Measurements from ENCODE around the gene MBD3L3. TPM values are rescaled to one million over a fixed set of nuclear protein-coding genes. Genes with fewer than 3 reads are reported as not detected.

The MBD3L3 gene
- total RNA-seq, 8 experiments from 2014 or later = 0.58 to 1.1 (median 0.87) TPM; not detected in 5

Other genes starting within 250 kb of the MBD3L3 start
- not detected for gene ADGRE1, start 171.1 kb downstream of the MBD3L3 start, total RNA-seq
- gene MBD3L2B, start 37.2 kb downstream of the MBD3L3 start, total RNA-seq = not detected
- gene MBD3L5, start 28.1 kb downstream of the MBD3L3 start, total RNA-seq = not detected
- under 1 TPM in 1 of 8 experiments, not detected in 7; 0.71 TPM for gene MBD3L4, start 18.5 kb downstream of the MBD3L3 start, total RNA-seq
- gene MBD3L2, start 9.4 kb downstream of the MBD3L3 start, total RNA-seq = under 1 TPM in 2 of 8 experiments, not detected in 6; 0.27 to 0.62 TPM
- gene ZNF557, start 11.0 kb upstream of the MBD3L3 start, total RNA-seq = 10 to 100 TPM in 5 of 8 experiments, 1 to 10 TPM in 3; 8.4 to 16.1 (median 10.8) TPM
- gene INSR, start 235.7 kb upstream of the MBD3L3 start, total RNA-seq = 10 to 100 TPM in 6 of 8 experiments, 1 to 10 TPM in 2; 6.9 to 19.6 (median 14.1) TPM